Upper lobe of right lung (tissue), 1 donor: ENCODE results near the gene TCTN1. TPM values are rescaled to one million over a fixed set of nuclear protein-coding genes. Genes with fewer than 3 reads are reported as not detected.

Experiments
- ATAC-seq: fragments of 200-7000 bp; cut with Tn5 transposase; one replicate; pipeline ENCODE4 v1.9.1; 2020; ENCODE audit warnings: mild to moderate bottlenecking, moderate library complexity
- DNase-seq: peaks from one replicate; pipeline ENCODE4 v3.0.0-alpha.2; 2020
- H3K27ac ChIP-seq: fragments of 200-600 bp; one replicate; pipeline ENCODE4 v1.8.0; 2022
- H3K27me3 ChIP-seq: fragments of 200-600 bp; one replicate; pipeline ENCODE4 v1.8.0; 2022; ENCODE audit warnings: mild to moderate bottlenecking
- H3K36me3 ChIP-seq: fragments of 200-600 bp; one replicate; pipeline ENCODE4 v1.8.0; 2022
- H3K4me1 ChIP-seq: fragments of 200-600 bp; one replicate; pipeline ENCODE4 v1.8.0; 2022
- H3K4me3 ChIP-seq: fragments of 200-600 bp; one replicate; pipeline ENCODE4 v1.8.0; 2022; ENCODE audit warnings: mild to moderate bottlenecking
- H3K9me3 ChIP-seq: fragments of 200-600 bp; one replicate; pipeline ENCODE4 v1.8.0; 2022
- intact Hi-C: fragments of 100-400 bp; cut with DNase I; formaldehyde crosslinking; loops from one replicate; pipeline ENCODE4 v1.11.0; 2022
- total RNA-seq: library from RNA; stranded (reverse); fragmentation: NEBNext Ultra II Directional; extraction: Animal tissue kit (Norgen Biotek cat#: 25700); gene quantifications from one replicate; pipeline ENCODE4 v1.2.1, GENCODE V29; 2021
- TF ChIP-seq, protein P1 (sequence below): fragments of 200-600 bp; IDR thresholded peaks from one replicate; pipeline ENCODE4 v1.8.0; 2022; ENCODE audit warnings: antibody characterized with exemption
- donor health status: DM: no; HTN: yes; CAD: no; lungs with severe emphysema.

TCTN1 gene
- total RNA-seq, 1 donor from 2014 or later = 30.4 TPM

DNA sequence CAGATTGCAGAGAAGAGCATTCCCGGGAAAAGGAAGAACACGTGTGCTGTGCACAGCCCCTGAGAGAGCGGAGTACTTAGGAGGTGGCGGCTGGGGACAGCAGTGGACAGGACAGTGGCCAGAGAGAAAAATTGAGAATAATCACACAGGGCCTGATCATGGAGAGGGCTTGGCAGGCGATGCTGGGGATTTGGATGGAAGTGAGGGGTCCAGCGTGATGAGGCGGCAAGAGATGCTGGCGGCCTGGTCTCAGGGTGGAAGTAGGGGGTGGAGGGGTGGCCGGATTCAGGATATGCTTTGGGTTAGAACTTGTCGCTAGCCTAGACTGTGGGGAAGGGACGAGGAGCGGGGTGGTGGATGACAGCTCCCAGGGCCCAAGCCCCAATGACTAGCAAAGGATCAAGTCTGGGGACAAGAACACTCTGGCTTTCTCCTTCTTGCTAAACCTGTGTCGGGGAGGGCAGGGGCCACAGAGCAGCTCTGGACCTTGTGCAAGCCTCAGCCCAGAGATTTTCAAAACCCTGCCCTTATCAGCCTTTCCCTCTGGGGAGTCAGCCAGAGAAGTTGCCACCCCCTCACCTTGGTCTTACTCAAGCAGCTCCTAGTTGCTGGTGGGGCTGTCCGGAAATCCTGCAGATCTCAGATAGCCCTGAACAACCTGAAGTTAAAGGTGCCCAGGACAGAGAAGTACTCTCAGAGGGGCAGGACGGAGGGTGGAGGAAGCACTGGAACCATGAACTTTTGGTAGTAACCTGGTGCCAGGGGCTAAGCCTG is 73.7 kb downstream of the TCTN1 start:
- H3K9me3 ChIP-seq = no peaks in the 10 kb centered on the region
- no peaks in the 10 kb centered on the region for H3K36me3 ChIP-seq
- H3K27ac ChIP-seq = no peak overlapping the region
- TF ChIP-seq, protein P1, sequence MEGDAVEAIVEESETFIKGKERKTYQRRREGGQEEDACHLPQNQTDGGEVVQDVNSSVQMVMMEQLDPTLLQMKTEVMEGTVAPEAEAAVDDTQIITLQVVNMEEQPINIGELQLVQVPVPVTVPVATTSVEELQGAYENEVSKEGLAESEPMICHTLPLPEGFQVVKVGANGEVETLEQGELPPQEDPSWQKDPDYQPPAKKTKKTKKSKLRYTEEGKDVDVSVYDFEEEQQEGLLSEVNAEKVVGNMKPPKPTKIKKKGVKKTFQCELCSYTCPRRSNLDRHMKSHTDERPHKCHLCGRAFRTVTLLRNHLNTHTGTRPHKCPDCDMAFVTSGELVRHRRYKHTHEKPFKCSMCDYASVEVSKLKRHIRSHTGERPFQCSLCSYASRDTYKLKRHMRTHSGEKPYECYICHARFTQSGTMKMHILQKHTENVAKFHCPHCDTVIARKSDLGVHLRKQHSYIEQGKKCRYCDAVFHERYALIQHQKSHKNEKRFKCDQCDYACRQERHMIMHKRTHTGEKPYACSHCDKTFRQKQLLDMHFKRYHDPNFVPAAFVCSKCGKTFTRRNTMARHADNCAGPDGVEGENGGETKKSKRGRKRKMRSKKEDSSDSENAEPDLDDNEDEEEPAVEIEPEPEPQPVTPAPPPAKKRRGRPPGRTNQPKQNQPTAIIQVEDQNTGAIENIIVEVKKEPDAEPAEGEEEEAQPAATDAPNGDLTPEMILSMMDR = no peak
- peak overlapping the region; percentile 67 for H3K4me3 ChIP-seq
- peaks cover 17% of the 10 kb centered on the region for H3K4me1 ChIP-seq
- H3K27me3 ChIP-seq = no peaks in the 10 kb centered on the region
- peak; percentile 7 for ATAC-seq
- intact Hi-C loops = no loop called here
- no peak for DNase-seq

DNA sequence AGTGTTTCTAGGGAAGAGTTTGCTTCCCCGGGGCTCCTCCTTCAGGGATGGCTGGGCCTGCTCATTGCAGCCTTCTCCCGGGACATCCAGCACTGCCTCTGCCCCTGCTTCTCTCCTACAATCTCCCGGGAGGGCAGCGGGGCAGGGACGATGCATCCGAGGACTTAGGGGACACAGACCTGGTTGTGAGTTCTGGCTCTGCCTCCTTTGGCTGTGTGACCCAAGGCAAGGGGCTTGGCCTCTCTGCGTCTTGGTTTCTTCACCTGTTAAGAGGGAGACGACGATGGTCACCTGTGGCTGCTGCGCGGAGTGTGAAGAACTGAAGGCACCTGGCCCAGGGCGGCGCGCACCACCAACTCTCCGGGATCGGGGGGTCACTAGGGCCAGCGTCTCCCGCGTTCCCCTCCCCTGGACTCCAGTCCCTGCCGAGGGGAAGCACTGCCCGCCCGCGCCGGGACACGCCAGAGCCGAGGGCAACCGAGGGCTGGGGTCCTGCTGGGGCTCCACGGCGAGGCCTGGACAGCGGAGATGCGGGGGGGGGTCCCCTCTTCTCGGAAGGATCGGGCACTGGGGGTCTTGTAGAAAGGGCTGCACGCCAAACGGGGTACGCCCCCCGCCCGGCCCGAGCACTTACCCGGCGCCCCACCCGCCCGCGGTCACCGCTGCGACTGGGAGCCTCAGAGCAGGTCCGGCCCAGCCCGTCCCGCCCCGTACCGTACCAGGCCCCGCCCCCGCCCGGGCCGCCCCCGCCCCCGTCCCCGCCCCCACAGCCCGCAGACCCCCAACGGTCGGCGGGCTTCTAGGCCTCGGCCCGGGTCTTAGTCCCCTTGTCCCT is 74.7 kb downstream of the TCTN1 start, which contains the start of gene HVCN1:
Gene HVCN1, minus strand, starts transcription at position 670 of the 835 bp plus-strand sequence. CDS start 5,870 bp downstream, outside the sequence.
- H3K27me3 ChIP-seq = no peaks in the 10 kb centered on the region
- H3K4me1 ChIP-seq = peaks cover 17% of the 10 kb centered on the region
- H3K9me3 ChIP-seq = no peaks in the 10 kb centered on the region
- H3K4me3 ChIP-seq = peak within 1 kb of the TSS; percentile 67
- intact Hi-C loops = no loop called here
- ATAC-seq (peak; percentile 82), DNase-seq (peak; percentile 78)
- no peaks in the 10 kb centered on the region for H3K36me3 ChIP-seq
- peak within 1 kb of the TSS; percentile 71 for H3K27ac ChIP-seq
- TF ChIP-seq, protein P1 = no peak

DNA sequence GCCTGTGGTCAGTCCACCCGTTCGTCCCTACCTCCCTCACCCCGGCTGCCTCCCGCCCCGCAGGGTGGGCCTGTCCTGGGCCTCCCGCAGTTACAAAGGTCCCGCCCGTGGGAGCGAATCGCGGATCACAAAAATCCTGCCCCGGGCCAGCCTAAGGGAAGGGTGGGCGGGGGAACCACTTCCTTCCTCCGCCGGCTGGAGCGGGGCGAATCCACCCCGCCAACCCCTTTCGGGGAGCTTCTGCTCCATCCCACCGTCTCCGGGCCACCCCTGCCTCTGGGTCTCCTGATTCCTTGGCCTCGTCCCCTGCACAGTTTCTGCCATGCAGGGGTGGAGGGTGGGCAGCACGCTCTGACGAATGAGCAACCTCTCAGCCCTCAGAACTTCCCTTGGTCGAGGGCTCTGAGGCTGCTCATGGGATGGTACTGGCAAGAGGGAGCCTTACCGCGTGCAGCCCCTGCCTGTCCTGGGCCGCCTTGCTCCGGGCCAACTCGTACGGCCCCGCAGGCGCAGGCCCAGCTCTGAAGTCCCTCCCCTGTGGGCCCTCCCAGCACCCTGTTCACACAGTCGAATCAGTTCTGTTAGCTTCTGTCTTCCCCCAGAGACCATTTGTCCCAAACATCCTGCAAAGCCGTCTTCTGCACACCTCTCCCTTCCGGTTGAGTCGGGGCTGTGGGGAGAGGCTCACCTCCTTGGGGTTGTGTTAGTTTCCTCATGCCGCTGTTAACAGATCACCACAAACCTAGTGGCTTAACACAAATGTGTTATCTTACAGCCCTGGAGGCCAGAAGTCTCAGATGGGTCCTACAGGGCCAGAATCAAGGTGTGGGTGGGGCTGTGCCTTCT is 75.6 kb downstream of the TCTN1 start:
- TF ChIP-seq, protein P1 = no peak

DNA sequence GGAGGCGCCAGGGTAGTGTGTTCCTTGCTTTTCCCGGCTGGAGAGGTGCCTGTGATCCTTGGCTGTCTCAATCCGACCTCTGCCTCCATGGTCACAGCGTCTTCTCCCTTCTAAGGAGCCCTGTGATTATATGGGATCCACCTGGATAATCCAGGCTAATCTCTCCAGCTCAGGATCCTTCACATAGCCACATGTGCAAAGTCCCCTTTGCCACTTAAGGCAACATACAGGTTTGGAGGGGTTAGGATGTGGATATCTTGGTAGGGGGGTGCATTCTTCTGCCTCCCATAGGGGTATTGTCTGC is 76.2 kb downstream of the TCTN1 start:
- TF ChIP-seq, protein P1 = no peak
- Histone ChIP-seq H3K9me3 (no peaks in the 10 kb centered on the region), H3K27ac (peak overlapping the region; percentile 71), H3K4me3 (no peak overlapping the region), H3K27me3 (no peaks in the 10 kb centered on the region), H3K4me1 (peaks cover 17% of the 10 kb centered on the region), H3K36me3 (no peaks in the 10 kb centered on the region)
- ATAC-seq (no peak), DNase-seq (no peak)
- intact Hi-C loops = no loop called here

More for the DNA sequence above, 75.6 kb downstream of the TCTN1 start:
- peaks cover 17% of the 10 kb centered on the region for H3K4me1 ChIP-seq
- H3K36me3 ChIP-seq = no peaks in the 10 kb centered on the region
- H3K27me3 ChIP-seq = no peaks in the 10 kb centered on the region
- peak; percentile 72 for ATAC-seq
- intact Hi-C loops = no loop called here
- H3K9me3 ChIP-seq = no peaks in the 10 kb centered on the region
- peak overlapping the region; percentile 67 for H3K4me3 ChIP-seq
- H3K27ac ChIP-seq = peak overlapping the region; percentile 71
- DNase-seq = peak; percentile 86

DNA sequence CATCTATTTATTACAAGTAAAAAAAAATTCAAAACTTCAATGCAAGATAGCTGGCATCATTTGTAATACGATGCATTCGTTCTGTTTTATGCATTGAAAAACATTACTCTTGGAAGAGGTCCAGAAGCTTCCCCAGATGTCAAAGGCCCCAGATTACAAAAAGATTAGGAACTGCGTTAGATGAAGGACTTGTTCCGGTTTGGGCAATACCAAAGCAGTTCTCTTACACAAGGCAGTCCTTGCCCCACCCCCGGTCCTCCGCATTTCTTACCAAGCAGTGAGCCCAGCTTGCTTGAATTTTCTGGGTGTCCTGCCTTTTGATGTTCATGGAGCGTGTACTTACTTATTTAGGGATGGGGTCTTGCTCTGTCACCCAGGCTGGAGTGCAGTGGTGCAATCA is 79.8 kb downstream of the TCTN1 start:
- intact Hi-C loops = no loop called here
- peaks cover 17% of the 10 kb centered on the region for H3K4me1 ChIP-seq
- DNase-seq (peak; percentile 77), ATAC-seq (peak; percentile 12)
- no peaks in the 10 kb centered on the region for H3K27me3 ChIP-seq
- TF ChIP-seq, protein P1 = no peak
- no peak overlapping the region for H3K4me3 ChIP-seq
- H3K36me3 ChIP-seq = no peaks in the 10 kb centered on the region
- peak overlapping the region; percentile 56 for H3K27ac ChIP-seq
- H3K9me3 ChIP-seq = no peaks in the 10 kb centered on the region
